ENCODE data around the gene RRM1.

RRM1 gene

DNA sequence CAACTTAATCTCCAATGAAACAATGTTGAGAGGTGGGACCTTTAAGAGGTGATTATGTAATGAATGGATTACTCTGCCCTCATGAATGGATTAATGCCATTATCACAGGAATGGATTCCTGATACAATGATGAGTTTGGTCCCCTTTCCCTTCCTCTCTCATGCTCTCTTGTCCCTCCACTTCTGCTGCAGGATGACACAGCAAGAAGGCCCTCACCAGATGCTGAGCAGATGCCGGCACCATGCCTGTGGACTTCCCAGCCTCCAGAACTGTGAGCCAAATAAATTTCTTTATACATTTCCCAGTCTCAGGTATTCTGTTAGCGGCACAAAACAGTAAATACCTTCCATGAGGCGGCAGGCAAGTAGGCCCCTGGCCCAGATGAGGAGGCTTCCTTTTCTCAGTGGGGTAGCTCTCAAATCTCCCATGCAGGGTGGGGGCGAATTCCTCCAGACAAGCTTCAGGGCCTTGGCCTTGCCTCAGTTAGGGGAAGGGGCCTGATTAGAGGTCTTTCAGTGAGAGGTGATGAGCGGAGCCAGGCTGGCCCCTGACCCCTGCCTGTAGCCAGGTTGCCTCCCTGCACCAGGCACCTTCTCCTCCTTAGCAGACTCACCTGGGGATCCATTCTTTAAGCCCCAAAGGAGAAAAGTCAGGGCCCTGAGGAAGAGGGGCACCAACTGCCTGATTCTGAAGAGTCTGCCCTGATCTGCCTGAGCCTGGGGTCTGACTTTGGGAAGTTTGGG is 86.0 kb downstream of the RRM1 start:
- no peaks in the 10 kb centered on the region for H3K27me3 ChIP-seq (replicated peaks; ENCODE audit: control insufficient read depth, insufficient read depth, low read length)
- peaks cover 5% of the 10 kb centered on the region for H3K4me1 ChIP-seq (ENCODE audit: control insufficient read depth, insufficient read depth, low read length)
- no peak overlapping the region for H3K4me3 ChIP-seq (ENCODE audit: low read length)
- H3K9ac ChIP-seq (ENCODE audit: low read length), result no peak overlapping the region
- no peak for DNase-seq (ENCODE audit: low read depth)
- H3K36me3 ChIP-seq (ENCODE audit: control insufficient read depth, insufficient read depth, low read length, severe bottlenecking), result no peaks in the 10 kb centered on the region
- peaks cover 7% of the 10 kb centered on the region for H3K9me3 ChIP-seq (ENCODE audit: control insufficient read depth, low read length)

DNA sequence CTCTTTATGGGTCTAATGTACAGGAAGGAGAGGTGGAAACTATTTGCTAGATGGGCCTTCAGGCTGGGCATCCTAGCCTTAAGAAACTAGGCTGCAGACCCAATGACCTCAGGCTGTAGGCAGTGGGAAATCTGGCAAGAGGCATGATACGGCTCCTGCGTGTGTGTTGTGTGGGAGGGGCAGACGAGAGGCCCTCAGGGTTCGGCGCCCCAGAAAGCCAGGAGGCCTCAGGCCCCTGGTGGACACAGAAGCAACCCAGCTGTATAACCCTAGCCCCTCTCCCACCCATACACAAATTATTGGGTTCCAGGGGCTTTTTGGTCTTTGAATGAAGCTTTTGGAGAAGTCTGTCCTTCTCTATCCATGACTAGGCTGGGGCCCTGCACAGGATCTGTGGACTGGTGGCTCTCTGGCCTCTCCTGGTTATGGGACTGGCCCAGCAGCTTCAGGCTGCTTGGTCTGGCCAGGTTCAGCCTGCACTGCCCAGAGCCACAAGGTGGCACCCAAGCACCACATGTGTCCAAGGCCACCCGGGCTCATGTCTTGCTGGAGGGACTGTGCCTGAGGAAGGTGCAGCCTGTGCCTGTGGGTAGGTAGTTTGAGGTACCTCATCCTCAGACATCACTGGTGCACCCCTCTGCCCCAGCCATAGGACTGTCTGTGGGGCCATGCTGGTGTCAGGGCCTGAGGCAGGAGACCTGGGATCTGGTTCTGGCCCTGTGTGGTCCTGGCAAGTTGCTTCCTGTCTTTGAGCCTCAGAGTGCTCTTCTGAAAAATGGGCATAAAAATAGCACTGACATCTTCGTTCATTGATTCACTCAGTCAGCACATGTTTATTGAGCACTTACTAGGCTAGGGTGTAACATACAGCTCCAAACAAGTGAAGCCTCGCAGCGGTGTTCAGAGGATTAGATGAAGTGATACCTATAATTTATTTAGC is 87.5 kb downstream of the RRM1 start:
- DNase-seq (ENCODE audit: low read depth), result peak; percentile 74

DNA sequence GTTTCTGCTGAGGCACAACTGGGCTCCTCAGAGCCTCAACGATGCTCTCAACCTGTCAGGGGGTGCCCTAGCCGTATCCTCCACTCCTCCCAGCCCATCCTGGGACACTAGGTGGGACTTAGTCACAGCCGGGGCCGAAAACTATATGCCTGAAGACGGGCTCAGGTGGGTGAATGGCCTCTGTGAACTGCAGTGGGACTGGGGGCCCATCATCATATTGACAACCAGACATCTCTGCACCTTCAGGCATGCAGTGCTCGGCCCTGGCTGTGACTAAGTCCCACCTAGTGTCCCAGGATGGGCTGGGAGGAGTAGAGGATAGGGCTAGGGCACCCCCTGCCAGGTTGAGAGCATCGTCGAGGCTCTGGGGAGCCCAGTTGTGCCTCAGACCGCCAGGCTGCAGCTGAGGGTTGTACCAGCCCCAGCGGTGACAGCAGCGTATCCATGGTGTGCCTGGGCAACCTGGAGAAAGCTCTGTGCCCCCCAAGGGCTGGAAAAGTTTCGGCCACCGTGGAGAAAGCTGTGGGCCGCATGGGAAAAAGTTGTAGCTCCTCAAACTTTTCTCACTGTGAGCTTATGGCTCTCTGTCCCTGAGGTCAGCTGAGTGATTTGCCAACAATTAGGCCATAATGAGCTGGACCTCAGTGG is 88.9 kb downstream of the RRM1 start:
- Histone ChIP-seq H3K4me1 (ENCODE audit: control insufficient read depth, insufficient read depth, low read length) (peaks cover 11% of the 10 kb centered on the region), H3K9me3 (ENCODE audit: control insufficient read depth, low read length) (no peaks in the 10 kb centered on the region), H3K36me3 (ENCODE audit: control insufficient read depth, insufficient read depth, low read length, severe bottlenecking) (no peaks in the 10 kb centered on the region), H3K9ac (ENCODE audit: low read length) (no peak overlapping the region), H3K27me3 (replicated peaks; ENCODE audit: control insufficient read depth, insufficient read depth, low read length) (no peaks in the 10 kb centered on the region), H3K4me3 (ENCODE audit: low read length) (no peak overlapping the region)
- DNase-seq (ENCODE audit: low read depth), result no peak

More for the DNA sequence above, 87.5 kb downstream of the RRM1 start:
- Histone ChIP-seq H3K4me3 (ENCODE audit: low read length) (no peak overlapping the region), H3K9me3 (ENCODE audit: control insufficient read depth, low read length) (no peaks in the 10 kb centered on the region), H3K36me3 (ENCODE audit: control insufficient read depth, insufficient read depth, low read length, severe bottlenecking) (no peaks in the 10 kb centered on the region), H3K9ac (ENCODE audit: low read length) (no peak overlapping the region), H3K27me3 (replicated peaks; ENCODE audit: control insufficient read depth, insufficient read depth, low read length) (no peaks in the 10 kb centered on the region), H3K4me1 (ENCODE audit: control insufficient read depth, insufficient read depth, low read length) (peaks cover 5% of the 10 kb centered on the region)

DNA sequence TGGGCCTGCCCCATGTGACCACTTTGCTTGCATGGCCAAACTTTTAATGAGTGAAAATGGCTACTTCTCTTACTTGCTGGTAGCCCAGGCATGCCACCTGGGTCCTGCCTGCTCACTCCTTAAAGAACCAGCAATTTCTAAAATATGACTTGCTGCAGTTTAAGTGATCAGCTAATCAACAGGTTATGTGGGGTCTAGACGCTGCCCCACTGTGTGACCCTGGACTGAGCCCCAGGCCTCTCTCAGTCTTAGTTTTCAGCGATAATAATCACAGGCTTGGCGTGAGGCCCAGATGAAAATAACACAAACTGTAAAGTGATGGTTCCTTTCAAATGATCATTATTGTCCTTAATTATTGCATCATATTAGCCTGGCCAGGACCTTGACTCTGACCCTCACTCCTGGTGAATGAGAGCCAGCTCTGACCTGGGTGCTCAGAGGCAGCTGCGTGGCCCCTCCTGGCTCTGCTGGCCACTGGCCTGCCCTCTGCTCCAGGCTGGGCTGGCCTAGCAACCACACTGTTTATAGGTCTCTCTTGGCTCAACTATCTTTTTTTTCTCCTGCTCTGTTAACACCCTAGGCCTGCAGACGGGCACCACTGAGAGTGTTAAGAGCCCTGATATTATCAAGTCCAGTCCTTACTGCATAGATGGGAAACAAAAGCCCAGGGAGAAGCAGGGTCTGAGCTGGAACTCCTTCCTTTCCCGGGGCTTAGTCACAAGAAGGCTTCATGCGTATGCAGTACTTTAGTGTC is 89.7 kb downstream of the RRM1 start:
- H3K36me3 ChIP-seq (ENCODE audit: control insufficient read depth, insufficient read depth, low read length, severe bottlenecking), result no peaks in the 10 kb centered on the region
- DNase-seq (ENCODE audit: low read depth), result no peak
- peaks cover 11% of the 10 kb centered on the region for H3K4me1 ChIP-seq (ENCODE audit: control insufficient read depth, insufficient read depth, low read length)
- H3K27me3 ChIP-seq (replicated peaks; ENCODE audit: control insufficient read depth, insufficient read depth, low read length), result no peaks in the 10 kb centered on the region
- no peak overlapping the region for H3K9ac ChIP-seq (ENCODE audit: low read length)
- H3K9me3 ChIP-seq (ENCODE audit: control insufficient read depth, low read length), result no peaks in the 10 kb centered on the region
- H3K4me3 ChIP-seq (ENCODE audit: low read length), result no peak overlapping the region

DNA sequence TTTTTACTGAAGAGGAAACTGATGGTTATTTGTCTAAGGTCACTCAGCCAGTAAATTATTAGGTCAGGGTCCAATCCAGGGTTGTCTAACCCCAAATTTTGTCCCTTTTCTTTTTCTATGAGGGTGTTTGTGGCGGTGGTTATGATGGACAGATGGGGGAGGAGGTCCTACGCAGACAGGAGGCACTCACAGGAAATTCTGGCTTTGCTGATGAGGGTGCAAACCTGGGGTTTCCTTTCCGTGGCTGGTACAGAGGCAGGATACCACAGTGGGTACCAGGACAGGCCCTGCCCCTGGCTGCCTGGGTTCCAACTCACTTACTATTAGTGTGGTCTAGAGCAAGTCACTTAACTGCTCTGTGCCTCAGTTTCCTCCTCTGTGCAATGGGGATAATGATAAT is 91.0 kb downstream of the RRM1 start:
- Histone ChIP-seq H3K9me3 (ENCODE audit: control insufficient read depth, low read length) (no peaks in the 10 kb centered on the region), H3K4me1 (ENCODE audit: control insufficient read depth, insufficient read depth, low read length) (peaks cover 6% of the 10 kb centered on the region), H3K27me3 (replicated peaks; ENCODE audit: control insufficient read depth, insufficient read depth, low read length) (no peaks in the 10 kb centered on the region), H3K9ac (ENCODE audit: low read length) (no peak overlapping the region), H3K36me3 (ENCODE audit: control insufficient read depth, insufficient read depth, low read length, severe bottlenecking) (no peaks in the 10 kb centered on the region), H3K4me3 (ENCODE audit: low read length) (no peak overlapping the region)
- DNase-seq (ENCODE audit: low read depth), result no peak

DNA sequence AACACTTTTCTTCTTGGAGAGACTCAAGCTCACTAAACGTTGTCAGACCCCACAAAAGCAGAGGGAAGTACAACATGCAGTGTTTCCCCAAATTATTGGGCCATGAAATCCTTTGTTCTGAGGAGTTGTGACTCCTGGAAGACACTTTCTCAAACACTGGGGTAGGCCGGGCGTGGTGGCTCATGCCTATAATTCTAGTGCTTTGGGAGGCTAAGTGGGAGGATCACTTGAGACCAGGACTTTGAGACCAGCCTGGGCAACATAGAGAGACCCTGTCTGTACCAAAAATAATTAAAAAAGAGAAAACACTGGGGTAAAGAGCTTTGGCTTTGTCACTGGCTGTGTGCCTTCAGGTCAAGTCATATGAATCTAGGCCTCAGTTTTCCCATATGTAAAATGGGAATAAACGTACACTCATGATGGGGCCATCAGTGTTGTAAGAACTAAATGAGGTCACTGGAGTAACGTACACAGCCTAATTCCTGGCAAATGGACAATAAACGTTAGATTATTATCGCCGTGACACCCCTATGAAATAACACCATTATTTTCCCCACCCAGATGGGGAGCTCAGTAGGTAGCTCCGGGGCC is 92.0 kb downstream of the RRM1 start:
- no peaks in the 10 kb centered on the region for H3K9me3 ChIP-seq (ENCODE audit: control insufficient read depth, low read length)
- peak overlapping the region; percentile 82 for H3K4me3 ChIP-seq (ENCODE audit: low read length)
- peaks cover 6% of the 10 kb centered on the region for H3K4me1 ChIP-seq (ENCODE audit: control insufficient read depth, insufficient read depth, low read length)
- no peak for DNase-seq (ENCODE audit: low read depth)
- H3K9ac ChIP-seq (ENCODE audit: low read length), result no peak overlapping the region
- H3K36me3 ChIP-seq (ENCODE audit: control insufficient read depth, insufficient read depth, low read length, severe bottlenecking), result no peaks in the 10 kb centered on the region
- no peaks in the 10 kb centered on the region for H3K27me3 ChIP-seq (replicated peaks; ENCODE audit: control insufficient read depth, insufficient read depth, low read length)

DNA sequence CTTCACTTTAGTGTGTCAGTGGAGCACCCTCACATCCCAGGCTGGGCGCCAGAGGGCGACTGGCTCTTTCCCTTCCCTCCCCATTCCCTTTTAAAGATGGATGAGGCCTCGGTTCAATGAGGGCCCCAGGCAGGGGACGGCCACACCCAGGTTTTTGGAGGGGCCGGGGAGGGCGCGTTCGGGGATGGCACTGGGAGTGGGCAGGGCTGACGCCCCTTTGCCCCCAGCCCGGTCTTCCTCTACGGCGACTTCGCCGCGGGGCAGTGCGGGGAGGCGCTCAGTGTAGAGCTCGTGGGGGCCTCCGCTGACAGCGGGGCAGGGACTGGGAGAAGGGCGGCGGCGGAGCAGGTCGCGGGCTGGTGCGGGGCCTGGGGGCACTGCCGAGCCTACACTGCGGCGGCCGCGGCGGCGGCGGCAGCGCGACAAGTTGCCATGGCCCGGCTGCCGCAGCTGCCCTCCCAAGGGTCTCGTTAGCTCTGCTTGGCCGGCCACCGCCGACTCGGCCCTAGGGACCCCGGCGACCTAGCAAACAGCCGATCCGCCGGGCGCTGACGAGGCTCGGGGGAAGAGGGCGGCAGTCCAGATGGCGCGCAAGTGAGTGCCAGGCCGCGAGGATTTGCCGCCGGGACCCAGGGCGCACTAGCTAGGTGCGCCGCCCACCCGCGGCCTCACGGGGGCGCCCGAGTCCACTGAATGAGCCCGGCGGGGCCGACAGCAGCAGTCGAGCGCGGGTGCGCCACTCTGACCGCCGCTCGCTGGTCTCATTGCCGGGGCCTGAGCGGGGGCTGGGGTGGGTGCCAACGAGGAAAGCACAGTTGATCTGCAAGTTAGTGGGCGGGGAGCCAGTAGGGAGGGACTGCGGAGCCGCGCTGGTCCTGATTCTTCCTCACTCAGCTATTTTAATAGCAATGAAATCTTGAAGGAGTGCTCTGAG is 92.7 kb downstream of the RRM1 start:
- no peaks in the 10 kb centered on the region for H3K27me3 ChIP-seq (replicated peaks; ENCODE audit: control insufficient read depth, insufficient read depth, low read length)
- H3K36me3 ChIP-seq (ENCODE audit: control insufficient read depth, insufficient read depth, low read length, severe bottlenecking), result no peaks in the 10 kb centered on the region
- H3K4me1 ChIP-seq (ENCODE audit: control insufficient read depth, insufficient read depth, low read length), result peaks cover 6% of the 10 kb centered on the region
- no peaks in the 10 kb centered on the region for H3K9me3 ChIP-seq (ENCODE audit: control insufficient read depth, low read length)
- peak overlapping the region; percentile 82 for H3K4me3 ChIP-seq (ENCODE audit: low read length)
- DNase-seq (ENCODE audit: low read depth), result peak; percentile 96
- H3K9ac ChIP-seq (ENCODE audit: low read length), result peak overlapping the region; percentile 81
